ENCODE data around the gene EFCAB5.
A peak's percentile ranks its signal among the peaks of the same experiment; 100 is the strongest.
"Not testable (repeated sequence)": the region's sequence is repeated elsewhere in the genome, so short reads cannot be mapped to it uniquely, and the experiment has no call there.

Gene EFCAB5

DNA sequence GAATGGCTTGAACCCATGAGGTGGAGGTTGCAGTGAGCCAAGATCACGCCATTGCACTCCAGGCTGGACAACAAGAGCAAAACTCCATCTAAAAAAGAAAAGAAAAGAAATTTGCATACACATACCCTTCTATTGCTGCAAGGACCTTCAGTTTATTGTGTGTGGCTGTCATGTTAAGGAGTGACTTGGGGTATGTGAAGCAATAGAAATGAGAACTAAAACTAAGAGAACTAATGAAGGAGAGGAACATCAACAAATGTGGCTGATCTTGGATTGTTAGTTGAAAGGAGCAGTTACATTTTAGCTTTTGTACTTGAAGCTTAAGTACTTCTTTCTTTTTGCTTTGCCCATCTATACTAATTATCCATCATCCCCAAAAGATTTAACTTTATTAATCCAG, 162.5 kb downstream of the EFCAB5 start:
- no peak for DNase-seq

DNA sequence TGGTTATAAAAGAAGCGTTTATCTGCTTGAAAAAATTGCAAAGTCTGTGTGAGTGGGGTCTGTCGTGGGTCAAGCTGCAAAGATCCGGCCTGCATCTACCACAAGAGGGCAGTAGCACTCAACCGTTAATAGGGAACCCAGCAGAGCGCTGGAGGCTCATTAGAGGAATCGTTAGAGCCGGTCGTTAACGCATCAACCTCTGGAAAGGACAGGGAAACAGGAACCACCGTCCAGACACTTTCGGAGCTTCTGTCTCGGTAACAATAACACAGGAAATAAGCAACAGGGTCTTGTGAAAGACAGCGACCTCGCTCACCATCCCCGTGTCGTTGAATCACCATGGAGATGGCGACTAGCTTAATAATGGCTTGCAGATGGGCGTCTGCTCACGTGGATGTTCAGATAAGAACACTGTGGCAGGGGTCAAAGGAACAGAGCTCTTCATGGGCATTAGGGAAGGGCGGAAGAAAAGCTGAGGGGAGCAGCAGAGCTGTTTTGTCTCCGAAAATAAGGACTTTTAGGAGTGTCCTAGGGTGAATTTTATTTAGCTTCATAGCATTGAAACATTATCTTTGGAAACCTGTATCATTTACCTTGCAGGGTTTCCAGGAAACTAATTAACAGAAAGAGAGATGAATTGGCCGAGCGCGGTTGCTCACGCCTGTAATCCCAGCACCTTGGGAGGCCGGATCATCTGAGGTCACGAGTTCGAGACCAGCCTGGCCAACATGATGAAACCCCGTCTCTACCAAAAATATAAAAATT, 163.3 kb downstream of the EFCAB5 start:
- peak; percentile 52 for DNase-seq

DNA sequence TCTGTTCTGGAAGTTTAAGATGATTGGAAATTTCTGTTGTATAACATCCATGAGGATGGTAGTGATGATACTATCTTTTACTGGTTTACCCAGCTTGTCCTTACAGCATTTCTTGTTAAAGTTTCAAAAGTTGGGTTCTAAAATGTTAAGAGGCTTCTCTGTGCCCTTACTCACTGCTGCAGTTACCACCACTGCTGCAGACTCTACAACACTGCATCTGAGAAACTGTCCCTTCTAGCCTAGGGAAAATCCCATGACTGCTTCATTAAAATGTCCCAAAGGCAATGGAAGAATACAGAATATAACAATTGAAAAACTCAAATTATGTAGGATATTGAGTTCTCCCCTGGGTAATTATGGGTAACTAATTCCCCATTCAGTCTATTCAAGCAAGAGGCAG, 171.4 kb downstream of the EFCAB5 start:
- DNase-seq, result no peak

DNA sequence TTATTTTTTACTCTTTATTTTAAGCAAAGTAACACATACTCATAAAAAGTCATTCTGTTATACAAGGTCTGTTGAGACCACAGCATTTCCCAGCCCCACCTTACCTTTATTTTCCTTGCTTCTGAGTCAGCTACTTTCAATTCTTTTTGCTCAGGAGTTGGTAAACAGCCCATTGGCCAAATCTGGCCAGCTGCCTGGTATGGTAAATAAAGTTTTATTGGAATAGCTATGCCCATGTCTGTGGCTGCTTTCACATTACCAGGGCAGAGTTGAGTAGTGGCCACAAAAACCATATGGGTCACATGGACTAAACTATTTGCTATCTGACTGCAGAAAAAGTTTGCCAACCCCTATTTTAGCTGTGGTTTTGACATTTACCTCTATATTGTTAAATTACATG, 171.8 kb downstream of the EFCAB5 start:
- no peak for DNase-seq

DNA sequence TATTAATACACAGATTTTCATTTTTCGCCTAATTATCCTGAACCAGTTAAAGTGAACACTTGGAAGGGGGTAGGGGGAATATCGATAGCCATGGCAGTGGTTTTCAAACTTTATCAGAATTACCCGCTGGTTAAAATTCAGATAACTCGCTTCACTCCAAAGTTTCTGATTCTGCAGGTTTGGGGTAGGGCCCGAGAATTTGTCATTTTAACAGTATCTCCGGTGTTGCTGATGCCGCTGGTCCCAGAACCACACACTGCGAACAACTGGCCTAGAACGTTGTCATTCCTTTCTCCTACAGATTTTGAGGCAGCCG, 174.9 kb downstream of the EFCAB5 start:
- no peak for DNase-seq

DNA sequence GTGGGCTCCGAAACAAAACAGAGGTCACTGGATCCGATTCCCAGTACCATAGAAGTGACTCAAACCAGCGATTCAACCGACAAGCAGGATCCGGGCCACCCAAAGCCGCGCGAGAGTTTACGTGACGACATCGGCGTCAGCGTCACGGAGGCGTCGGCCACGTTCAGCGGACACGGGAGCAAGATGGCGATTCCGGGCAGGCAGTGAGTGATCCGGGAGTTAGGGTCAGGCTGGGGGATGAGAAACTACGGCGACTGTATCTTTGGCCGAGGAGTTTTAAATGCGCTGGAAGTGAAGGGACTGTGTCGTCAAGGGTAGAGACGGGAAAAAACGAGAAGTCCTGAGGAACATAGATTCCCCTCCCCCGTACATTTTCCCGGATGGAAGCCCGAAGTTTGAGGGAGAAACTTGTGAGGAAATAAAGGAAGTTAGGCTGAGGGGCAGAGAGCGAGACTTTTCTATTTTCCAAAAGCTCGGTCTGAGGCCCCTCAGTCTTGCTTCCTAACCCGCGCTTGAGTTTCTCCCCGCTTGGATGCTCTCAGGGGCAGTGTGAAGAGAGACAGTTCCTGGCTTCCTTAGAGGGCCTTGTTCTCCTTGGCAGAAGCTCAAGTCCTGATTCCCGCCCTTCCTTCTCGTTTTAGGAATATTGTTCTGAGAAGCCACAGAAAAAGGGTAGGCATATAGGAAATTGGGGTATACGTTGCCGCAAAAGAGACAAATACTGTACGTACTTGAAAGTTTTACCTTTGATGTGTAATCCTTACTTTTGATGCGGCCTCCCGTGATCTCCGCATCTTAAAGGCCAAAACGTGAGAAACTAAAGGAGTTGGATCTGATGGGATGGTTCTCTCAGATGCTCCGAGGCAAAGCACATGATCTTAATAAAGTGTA, 175.5 kb downstream of the EFCAB5 start, which contains the start of gene NSRP1:
NSRP1 (plus strand) TSS at position 156 of the 891 bp plus-strand sequence; CDS start at position 184, 28 bp downstream.
- DNase-seq, result peak; percentile 90

DNA sequence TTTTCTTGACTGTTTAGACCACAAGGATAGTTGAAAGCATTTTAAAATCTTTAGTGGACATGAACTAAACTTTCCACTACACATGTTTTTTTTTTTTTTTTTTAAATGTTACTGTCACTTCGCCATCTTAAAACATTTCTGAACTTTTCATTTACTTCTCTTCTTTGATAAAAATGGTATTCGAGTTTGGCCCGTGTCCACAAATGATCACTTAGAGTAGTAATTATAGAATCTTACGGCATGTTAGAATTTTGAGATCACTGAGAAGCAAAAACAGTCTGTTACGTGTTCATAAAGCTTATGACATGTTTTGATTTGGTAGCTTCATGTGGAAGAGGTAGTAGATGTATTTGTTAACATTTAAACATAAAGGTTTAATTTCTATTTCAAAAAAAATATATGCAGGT, 176.2 kb downstream of the EFCAB5 start:
- no peak for DNase-seq

DNA sequence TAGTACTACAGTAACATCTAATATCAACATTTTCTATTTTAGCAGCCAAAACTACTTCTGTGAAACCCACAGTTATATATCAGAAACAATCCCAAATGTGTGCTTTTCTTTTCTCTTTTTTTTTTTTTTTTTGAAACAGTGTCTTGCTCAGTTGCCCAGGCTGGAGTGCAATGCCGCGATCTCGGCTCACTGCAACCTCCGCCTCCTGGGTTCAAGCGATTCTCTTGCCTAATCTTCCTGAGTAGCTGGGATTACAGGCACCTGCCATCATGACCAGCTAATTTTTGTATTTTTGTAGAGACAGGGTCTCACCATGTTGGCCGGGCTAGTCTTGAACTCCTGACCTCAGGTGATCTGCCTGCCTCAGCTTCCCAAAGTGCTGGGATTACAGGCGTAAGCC, 177.2 kb downstream of the EFCAB5 start:
- not testable (repeated sequence) for DNase-seq

DNA sequence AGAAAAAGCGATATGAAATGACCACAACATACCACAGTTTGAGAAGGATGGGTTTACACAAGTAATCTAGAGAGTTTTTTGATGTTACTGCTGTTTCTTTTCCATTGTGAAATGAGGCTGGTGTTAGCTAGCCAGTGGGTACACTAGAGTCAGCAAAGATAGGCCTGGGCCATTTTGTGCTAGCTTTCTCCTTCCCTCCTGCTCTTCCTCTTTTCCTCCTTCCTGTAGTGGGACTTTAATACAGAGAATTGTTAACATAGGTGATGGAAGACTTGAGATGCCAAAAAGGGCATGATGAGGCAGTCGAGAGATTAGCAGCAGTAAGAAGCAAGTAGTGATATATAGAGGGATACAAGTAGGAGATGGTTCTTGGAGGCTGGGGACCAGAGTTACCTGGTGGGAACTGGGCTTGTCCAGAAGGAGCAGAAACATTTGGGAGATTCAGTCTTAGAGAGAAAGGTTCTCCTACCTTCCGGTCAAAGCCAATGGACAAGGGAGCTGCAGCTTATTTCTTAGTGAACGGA, 182.9 kb downstream of the EFCAB5 start:
- no peak for DNase-seq

DNA sequence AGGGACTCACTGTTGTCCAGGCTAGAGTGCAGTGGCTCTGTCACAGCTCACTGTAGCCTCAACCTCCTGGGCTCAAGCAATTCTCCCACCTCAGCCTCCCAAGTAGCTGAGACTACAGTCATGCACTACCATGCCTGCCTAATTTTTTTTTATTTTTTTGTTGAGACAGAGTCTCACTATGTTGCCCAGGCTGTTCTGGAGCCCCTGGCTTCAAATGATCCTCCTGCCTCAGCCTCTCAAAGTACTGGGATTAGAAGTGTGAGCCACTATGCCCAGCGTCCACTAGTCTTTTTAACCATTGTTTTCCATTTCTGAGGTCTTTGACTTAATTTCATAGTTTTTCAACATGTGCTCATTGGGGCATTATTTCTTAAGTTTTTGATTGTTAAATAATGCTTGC, 188.7 kb downstream of the EFCAB5 start:
- no peak for DNase-seq

DNA sequence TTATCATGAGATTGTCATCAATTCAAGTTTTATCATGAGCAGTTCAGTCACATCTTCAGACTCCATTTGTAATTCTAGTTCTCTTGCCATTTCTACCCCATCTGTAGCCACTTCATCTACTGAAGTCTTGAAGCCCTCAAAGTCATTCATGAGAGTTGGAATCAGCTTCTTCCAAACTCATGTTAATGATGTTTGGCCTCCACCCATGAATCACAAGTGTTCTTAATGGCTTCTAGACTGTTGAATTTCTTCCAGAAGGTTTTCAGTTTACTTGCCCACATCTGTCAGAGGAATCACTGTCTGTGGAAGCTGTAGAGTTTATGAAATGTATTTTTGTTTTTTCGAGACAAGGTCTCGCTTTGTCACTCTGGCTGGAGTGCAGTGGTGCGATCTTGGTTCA, 191.2 kb downstream of the EFCAB5 start:
- DNase-seq, result no peak

DNA sequence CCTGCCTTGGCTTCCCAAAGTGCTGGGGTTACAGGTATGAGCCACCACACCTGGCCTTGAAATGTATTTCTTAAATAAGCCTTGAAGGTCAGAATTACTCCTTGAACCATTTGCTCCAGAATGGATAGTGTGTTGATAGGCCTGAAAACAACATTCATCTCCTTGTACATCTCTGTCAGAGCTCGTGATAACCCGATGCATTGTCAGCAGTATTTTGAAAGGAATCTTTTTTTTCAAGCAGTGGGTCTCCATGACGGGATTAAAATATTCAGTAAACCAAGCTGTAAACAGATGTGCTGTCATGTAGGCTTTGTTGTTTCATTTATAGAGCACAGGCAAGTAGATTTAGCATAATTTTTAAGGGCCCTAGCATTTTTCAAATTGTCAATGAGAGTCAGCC, 191.8 kb downstream of the EFCAB5 start:
- no peak for DNase-seq

DNA sequence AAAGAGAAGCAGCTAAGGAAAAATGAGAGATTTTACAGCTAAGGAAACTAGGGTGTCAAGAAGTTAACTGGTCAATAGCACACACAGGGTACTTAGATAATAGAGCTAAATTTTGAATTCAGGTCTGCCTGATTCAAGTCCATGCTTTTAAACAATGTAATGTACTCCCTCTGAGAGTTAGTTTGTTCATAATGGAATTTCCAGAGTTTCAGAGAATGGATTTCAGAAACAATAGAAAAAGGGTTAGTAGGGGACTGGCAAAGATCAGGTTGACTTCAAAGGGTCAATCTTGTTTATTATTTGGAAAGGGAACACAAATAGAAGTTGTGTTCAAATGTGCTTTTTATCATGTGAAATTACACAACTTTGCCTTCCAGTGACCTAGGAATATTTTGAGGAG, 193.1 kb downstream of the EFCAB5 start:
- DNase-seq, result no peak

DNA sequence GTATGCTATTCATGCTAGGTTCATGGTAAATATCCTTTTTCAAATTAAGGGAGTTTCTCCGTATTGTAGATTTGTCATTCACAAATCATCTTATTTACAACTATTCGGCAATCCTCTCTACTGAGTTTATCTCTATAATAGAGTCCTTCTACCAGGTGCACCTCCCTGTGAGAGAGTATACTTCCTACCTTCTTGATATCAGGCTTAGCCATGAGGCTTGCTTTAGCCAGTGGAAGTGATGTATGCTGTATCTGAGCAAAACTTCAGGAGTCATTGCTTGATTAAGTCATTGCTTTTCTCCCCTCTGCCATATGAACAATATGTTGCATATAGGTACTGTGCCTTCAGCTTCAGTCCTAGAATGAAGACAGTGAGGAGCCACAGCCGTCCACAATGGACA, 195.7 kb downstream of the EFCAB5 start:
- no peak for DNase-seq

DNA sequence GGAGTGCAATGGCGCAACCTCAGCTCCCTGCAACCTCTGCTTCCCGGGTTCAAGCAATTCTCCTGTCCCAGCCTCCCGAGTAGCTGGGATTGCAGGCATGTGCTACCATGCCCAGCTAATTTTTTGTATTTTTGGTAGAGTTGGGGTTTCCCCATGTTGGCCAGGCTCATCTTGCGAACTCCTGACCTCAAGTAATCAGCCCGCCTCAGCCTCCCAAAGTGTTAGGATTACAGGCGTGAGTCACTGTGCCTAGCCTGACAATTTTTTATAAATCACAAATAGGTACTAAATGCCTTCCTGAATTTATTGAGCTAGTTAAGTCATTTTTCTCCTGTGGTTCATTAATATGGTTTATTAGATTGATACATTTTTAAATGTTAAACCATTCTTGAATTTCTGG, 206.4 kb downstream of the EFCAB5 start:
- DNase-seq, result not testable (repeated sequence)

DNA sequence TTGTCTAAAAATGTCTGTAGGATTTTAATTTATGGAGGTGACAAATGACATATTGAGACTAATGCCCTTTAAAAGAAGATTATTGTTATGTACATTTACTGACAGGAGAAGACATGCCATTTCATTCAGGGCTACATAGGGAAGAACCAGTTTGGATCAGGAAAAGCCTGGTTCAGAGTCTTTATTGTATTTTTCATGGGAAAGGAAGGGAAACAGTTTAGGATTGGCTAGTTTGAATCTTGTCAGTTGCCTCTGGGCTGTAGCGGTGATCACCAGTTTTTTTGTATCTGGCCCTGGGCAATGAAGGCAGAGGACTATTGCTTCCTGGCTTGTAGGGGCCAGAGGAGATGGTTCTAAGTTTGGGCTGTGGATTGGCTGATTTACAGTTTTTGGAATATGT, 206.9 kb downstream of the EFCAB5 start:
- DNase-seq, result no peak

DNA sequence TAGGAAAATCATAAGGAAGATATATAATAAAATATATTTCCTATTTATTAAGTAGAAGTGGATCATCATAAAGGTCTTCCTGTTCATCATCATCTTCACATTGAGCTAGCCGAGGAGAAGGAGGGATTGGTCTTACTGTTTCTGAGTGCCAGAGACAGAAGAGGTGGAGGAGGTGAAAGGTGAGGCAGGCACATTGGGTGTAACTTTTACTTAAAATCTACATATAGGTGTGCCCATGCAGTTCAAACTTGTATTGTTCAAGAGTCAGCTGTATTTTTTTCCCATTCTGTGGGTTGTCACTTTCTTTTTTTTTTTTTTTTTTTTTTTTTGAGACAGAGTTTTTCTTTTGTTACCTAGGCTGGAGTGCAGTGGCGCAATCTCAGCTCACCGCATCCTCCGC, 210.0 kb downstream of the EFCAB5 start:
- no peak for DNase-seq

DNA sequence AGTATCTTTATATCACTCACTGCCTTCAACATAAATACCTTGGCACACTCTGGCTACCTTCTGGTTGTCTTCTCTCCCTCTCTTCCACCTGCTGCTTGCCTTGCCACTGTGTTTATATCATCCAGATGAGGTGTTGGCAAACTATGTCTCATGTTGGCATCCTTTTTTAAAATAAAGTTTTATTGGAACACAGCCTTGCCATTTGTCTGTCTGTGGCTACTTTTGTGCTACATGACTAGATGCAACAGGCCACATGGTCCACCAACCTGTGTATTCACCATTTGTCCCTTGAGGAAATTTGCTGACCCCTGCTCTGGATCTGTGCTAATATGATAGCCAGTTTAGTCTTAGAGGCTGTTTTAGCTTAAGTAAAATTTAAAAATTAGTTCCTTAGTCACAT, 212.0 kb downstream of the EFCAB5 start:
- DNase-seq, result no peak

DNA sequence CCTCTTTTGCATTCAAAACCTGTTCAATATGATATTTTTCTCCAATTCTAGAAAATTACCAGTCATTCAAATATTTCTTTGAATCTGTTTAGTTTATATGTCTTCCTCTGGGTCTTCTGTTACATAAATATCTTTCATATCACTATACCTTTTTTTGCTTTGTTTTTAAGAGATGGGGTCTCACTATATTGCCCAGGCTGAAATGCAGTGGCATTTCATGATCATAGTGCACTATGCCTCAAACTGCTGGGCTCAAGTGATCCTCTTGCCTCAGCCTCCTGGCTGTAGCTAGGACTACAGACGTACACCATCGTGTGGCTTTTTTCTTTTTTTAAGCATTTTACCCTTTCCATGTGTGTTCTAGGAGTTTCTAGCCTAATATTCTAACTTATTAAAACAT, 214.0 kb downstream of the EFCAB5 start:
- no peak for DNase-seq
